Mesodermal cell (in vitro differentiated cells): ENCODE results near the gene SNRPB2.

ENCODE experiments used
- H3K27ac ChIP-seq: 2 replicates; pipeline ENCODE4 v1.7.0; 2013; ENCODE audit warnings: mild to moderate bottlenecking, low read depth, low read length, moderate library complexity; ENCODE audit not compliant: severe bottlenecking
- H3K36me3 ChIP-seq: 2 replicates; pipeline ENCODE4 v1.7.1; 2013; ENCODE audit warnings: mild to moderate bottlenecking, low read length, moderate library complexity; ENCODE audit not compliant: control insufficient read depth, insufficient read depth
- H3K4me1 ChIP-seq: one replicate; pipeline ENCODE4 v1.7.1; 2013; ENCODE audit warnings: mild to moderate bottlenecking, low read length; ENCODE audit not compliant: insufficient read depth, control insufficient read depth, poor library complexity, severe bottlenecking
- H3K4me3 ChIP-seq: 2 replicates; pipeline ENCODE4 v1.7.0; 2013; ENCODE audit warnings: low read length, control low read depth, mild to moderate bottlenecking; ENCODE audit not compliant: insufficient read depth, poor library complexity, severe bottlenecking; ENCODE audit errors: extremely low read depth
- H3K9me3 ChIP-seq: 2 replicates; pipeline ENCODE4 v1.7.1; 2013; ENCODE audit warnings: mild to moderate bottlenecking, low read length, moderate library complexity; ENCODE audit not compliant: control insufficient read depth
- WGBS, 2 experiments: methylation state at CpG; one replicate each; pipeline ENCODE4 v1.1.5; 2013; ENCODE audit warnings: missing lambda C conversion rate in 2 of 2; ENCODE audit not compliant: insufficient coverage in 2 of 2; 5-methylcytosine and 5-hydroxymethylcytosine counted together

SNRPB2 gene

DNA sequence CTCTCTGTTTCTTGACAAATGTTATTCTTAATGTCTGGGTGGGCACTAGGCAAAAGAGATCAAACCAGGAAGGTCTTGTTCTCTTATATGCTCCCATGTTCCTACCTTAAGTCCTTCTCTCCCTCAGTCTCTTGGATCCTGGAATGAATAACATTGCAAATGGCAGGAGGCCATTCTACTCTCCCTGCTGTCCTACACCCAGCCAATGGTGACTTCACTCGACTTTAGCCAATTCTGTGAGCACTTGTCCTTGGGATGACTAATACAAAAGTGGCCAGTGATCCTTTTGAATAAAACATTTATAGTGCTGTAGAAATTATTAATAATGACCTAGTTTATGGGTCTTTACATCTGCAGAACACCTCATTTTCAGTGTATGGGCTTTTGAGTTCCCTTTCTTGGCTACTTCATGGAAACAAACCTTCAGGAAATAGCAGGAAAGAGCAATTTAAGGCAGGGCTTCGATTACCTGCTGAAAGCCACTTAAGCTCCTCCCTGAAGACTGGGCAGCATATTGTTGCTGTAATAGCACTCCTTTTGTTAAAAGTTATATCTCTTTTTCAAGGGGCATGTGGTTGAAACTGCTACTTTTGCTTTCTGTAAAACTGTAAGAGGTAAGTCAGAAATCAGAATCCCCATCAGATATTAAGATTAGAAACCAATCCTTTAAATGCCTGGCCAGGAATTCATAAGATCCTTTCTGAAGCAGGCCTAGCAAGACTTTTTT is 28.8 kb downstream of the SNRPB2 start:
- H3K27ac ChIP-seq: no peak overlapping the region
- H3K4me3 ChIP-seq: no peak overlapping the region
- no peaks in the 10 kb centered on the region for H3K4me1 ChIP-seq
- 84% methylated on average over 2 of the region's 2 CpGs; no CpG with 5 or more reads in 1 of the 2 experiments for WGBS, 2 experiments
- H3K9me3 ChIP-seq: no peaks in the 10 kb centered on the region
- no peaks in the 10 kb centered on the region for H3K36me3 ChIP-seq

DNA sequence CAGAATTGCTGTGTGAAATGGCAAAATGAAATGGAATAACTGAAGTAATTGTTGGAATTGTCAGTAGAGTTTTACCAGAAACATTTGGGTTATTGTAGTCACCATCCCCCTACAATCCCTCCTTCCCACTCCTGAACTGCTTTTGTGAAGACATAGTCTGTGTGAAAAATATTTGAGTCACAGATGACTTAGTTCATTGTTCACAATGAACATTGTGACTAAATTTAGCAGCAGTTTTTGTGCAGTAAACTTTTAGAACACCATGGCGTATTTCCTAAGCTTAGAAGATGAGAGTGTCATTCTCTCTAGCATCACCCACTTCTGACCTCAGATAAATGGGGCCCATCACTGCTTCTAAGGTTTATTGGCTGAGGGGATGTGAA is 29.3 kb downstream of the SNRPB2 start:
- Histone ChIP-seq H3K27ac (no peak overlapping the region), H3K4me1 (no peaks in the 10 kb centered on the region), H3K9me3 (no peaks in the 10 kb centered on the region), H3K36me3 (no peaks in the 10 kb centered on the region), H3K4me3 (no peak overlapping the region)
- no CpG with 5 or more reads among the region's 1 CpG for WGBS, 2 experiments

DNA sequence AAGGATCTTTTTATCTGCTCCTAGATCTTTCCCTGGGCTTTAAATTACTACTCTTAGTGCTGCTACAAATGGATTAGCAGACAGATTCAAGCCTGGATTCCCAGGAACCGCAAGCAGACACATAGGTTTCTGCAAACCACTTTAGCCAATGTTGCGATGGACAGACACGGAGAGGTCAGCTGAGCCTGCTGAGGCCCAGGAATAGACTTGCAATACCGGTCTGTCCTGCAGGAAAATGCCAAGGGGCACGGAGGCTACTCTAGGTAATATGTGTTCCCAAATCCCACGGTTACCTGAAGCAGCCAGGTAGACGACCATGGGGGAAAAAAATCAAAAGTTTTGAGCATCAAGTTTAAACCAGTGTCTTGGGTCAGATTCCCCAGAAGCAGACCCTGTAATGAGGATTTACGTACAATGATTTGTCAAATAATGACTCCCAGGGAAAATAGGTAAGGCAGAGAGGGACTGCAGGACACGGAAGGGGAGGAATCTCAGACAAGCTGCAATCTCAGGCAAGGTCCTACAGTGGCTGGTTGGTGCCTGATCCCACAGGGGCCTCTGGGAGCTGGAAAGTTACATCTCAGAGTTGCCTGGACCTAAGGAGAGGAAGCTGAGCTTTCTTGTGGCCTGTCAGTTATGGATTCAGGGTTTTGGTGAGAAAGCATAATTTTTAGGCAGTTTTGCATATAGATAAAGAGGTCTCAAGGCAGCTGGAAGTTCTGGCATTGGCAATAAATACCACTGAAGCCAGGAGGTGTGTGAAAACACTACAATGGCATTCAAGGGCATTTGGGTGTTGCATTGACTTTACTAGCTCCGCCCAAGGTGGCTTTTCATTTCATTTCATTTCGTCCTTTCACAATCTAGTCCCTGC is 30.8 kb downstream of the SNRPB2 start:
- no peak overlapping the region for H3K27ac ChIP-seq
- no peaks in the 10 kb centered on the region for H3K4me1 ChIP-seq
- WGBS, 2 experiments: 75 to 77% methylated on average over 9 to 11 of the region's 11 CpGs
- no peaks in the 10 kb centered on the region for H3K9me3 ChIP-seq
- H3K4me3 ChIP-seq: no peak overlapping the region
- H3K36me3 ChIP-seq: no peaks in the 10 kb centered on the region

DNA sequence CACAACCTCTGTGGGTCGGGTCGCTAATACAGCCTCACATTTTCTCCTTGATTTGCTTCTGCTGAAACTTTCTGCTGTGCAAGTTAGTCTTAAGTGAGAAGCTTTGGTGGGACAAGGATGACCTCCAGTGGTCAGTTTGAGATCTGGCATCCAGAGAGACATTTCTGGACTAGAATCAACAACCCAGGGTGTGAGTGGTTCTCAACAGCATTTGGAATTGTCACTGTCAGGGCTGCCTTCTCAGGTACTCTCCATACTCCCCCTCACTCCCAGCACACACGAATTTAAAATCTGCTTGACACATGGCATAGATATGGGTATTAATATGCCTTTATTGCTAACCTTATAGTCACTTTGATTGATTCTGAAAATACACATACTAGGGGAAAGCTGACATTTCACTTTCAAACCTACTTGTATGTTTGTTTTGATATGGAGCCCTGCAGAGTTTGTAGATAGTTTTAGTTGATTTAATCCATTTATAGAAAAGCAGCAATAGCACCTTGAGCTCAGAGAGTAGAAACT is 31.5 kb downstream of the SNRPB2 start:
- no peaks in the 10 kb centered on the region for H3K4me1 ChIP-seq
- H3K4me3 ChIP-seq: no peak overlapping the region
- H3K27ac ChIP-seq: no peak overlapping the region
- 0% methylated on average over 2 of the region's 3 CpGs; no CpG with 5 or more reads in 1 of the 2 experiments for WGBS, 2 experiments
- H3K36me3 ChIP-seq: no peaks in the 10 kb centered on the region
- no peaks in the 10 kb centered on the region for H3K9me3 ChIP-seq

DNA sequence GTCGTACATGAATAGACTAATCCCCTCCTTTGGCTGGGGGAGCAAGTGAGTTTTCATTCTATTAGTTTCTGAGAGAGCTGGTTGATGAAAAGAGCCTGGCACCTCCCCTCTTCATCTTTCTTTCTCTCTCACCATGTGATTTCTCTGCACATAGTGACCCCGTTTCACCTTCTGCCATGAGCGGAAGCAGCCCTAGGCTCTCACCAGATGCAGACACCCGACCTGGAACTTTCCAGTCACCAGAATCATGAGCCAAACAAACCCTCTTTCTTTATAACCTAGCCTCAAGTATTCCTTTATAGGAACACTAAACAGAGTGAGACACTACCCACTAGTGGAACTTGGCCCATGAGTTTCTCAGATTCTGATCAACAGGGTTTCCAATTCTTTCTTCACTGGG is 34.7 kb downstream of the SNRPB2 start:
- no peak overlapping the region for H3K27ac ChIP-seq
- H3K9me3 ChIP-seq: no peaks in the 10 kb centered on the region
- WGBS, 2 experiments: 64 to 71% methylated on average over 3 of the region's 4 CpGs
- H3K36me3 ChIP-seq: no peaks in the 10 kb centered on the region
- H3K4me1 ChIP-seq: no peaks in the 10 kb centered on the region
- no peak overlapping the region for H3K4me3 ChIP-seq

DNA sequence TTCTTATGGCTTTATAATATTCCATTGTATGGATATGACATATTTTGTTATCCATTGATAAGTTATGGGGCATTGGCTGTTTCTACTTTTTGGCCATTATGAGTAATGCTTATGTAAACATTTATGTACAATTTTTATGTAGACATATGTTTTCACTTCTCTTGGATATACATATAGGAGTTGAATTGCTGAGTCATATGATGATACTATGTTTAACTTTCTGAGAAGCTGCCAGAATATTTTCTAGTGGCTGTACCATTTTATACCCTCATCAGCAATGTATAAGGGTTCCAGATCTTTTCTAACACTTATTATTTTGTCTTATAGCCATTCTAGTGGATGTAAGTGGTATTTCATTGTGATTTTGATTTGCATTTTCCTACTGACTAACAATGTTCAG is 41.4 kb downstream of the SNRPB2 start:
- Histone ChIP-seq H3K4me1 (no peaks in the 10 kb centered on the region), H3K27ac (no peak overlapping the region), H3K9me3 (no peaks in the 10 kb centered on the region)

DNA sequence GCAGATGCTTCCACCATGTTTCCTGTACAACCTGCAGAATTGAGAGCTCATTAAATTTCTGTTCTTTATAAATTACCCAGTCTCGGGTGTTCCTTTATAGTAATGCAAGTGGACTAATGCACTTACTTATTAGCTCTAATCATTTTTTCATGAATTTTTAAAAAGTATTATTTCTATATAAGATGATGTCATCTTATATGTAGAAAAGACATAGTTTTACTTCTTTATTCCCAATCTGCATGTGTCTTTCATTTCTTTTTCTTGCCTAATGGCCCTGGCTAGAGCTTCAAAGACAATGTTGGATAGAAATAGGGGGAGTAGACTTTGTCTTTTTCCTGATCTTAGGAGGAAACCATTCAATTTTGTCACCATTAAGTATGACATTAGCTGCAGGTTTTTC is 46.1 kb downstream of the SNRPB2 start:
- Histone ChIP-seq H3K4me3 (no peak overlapping the region), H3K4me1 (no peaks in the 10 kb centered on the region), H3K36me3 (no peaks in the 10 kb centered on the region), H3K27ac (no peak overlapping the region), H3K9me3 (no peaks in the 10 kb centered on the region)
- WGBS, 2 experiments: no CpG with 5 or more reads among the region's 1 CpG

More for the DNA sequence above, 41.4 kb downstream of the SNRPB2 start:
- Histone ChIP-seq H3K36me3 (no peaks in the 10 kb centered on the region), H3K4me3 (no peak overlapping the region)

DNA sequence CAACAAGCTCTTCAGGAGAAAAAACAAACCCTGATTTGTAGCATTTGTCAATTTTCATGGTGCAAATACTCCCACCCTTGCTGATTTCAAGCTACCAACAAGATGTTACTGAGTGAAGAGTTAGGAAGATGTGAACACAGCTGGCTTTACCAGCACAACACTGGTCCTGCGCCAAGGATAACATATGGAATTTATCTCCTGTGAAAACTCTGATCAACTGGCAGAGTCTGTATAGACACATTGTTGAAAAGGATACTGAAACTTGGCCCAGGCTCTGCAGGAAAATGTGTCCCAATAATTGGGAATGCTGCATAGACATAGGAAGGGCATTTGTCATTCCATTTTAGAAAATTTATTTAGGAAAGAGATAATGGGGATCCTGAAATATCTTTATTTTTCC is 47.3 kb downstream of the SNRPB2 start:
- H3K4me1 ChIP-seq: no peaks in the 10 kb centered on the region
- no peak overlapping the region for H3K27ac ChIP-seq
- H3K4me3 ChIP-seq: no peak overlapping the region
- 100% methylated on average over 1 of the region's 1 CpG for WGBS, 2 experiments
- no peaks in the 10 kb centered on the region for H3K36me3 ChIP-seq
- no peaks in the 10 kb centered on the region for H3K9me3 ChIP-seq

DNA sequence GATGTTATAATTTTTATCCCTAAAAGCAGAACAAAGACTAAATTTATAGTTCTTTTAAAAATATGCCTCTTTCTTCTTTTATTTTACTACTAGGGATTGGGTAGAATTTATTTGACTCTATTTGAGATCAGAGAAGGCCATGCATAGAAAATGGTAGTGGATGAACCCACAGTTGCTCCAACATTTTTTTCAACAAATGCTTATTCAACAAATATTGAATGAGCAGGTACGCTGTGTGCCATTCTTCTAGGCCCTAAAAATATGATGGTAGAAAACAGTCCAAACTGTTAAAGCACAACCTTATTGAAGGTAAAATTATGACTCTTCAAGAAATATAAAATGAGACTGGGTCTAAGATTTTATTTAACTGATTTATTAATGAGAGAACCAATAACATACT is 48.3 kb downstream of the SNRPB2 start:
- Histone ChIP-seq H3K9me3 (no peaks in the 10 kb centered on the region), H3K4me3 (no peak overlapping the region), H3K4me1 (no peaks in the 10 kb centered on the region), H3K36me3 (no peaks in the 10 kb centered on the region), H3K27ac (no peak overlapping the region)
- no CpG with 5 or more reads among the region's 1 CpG for WGBS, 2 experiments

DNA sequence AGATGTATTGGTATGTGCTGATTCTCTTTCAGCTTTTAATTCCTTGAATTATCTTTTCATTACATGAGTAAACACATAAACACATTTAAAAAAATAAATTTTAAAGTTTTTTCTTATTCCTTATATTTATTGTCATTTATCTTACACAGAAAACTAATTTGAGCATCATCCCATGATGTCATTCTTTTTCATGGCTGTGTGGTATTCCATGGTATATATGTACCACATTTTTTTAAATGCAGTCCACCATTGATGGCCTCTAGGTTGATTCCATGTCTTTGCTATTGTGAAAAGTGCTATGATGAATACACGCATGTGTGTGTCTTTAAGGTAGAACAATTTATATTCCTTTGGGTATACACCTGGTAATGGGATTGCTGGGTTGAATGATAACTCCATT is 51.7 kb downstream of the SNRPB2 start:
- no CpG with 5 or more reads among the region's 1 CpG for WGBS, 2 experiments

DNA sequence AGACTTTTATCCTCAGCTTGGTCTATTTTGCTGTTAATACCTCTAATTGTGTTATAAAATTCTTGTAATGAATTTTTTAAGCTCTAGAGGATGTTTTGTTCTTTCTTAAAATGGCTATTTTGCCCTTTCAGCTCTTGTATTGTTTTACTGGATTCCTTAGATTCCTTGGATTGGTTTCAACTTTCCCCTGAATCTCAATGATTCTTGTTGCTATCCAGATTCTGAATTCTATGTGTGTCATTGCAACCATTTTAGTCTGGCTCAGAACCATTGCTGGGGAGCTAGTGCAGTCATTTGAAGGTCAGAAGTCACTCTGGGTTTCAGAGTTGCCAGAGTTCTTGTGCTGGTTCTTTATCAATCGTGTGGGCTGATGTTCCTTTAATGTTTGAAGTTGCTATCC is 55.4 kb downstream of the SNRPB2 start:
- Histone ChIP-seq H3K4me3 (no peak overlapping the region), H3K27ac (no peak overlapping the region), H3K9me3 (no peaks in the 10 kb centered on the region), H3K36me3 (no peaks in the 10 kb centered on the region), H3K4me1 (no peaks in the 10 kb centered on the region)
- WGBS, 2 experiments: no CpG with 5 or more reads among the region's 1 CpG

More for the DNA sequence above, 51.7 kb downstream of the SNRPB2 start:
- no peaks in the 10 kb centered on the region for H3K36me3 ChIP-seq
- H3K4me1 ChIP-seq: no peaks in the 10 kb centered on the region
- H3K9me3 ChIP-seq: no peaks in the 10 kb centered on the region
- H3K27ac ChIP-seq: no peak overlapping the region
- H3K4me3 ChIP-seq: no peak overlapping the region
